ENCODE data around the gene TTC33. TPM values are rescaled to one million over a fixed set of nuclear protein-coding genes. Genes with fewer than 3 reads are reported as not detected.

Gene TTC33
- polyA plus RNA-seq, 1 of the 3 experiments (the other 2 are of a cell fraction) = 2.2 TPM

GRCh38 chr5:40607202-40607601, 148.6 kb downstream of the TTC33 start:
- Histone ChIP-seq H3K27me3 (ENCODE audit: insufficient read depth) (no peaks in the 10 kb centered on the region; the same call in 1 of the 2 replicates), H2AFZ (ENCODE audit: low read depth) (no peak overlapping the region), H3K27ac (ENCODE audit: low read depth in 2 of 2, low read length in 1 of 2) (no peak overlapping the region), H3F3A (replicated peaks; ENCODE audit: insufficient read depth) (no peaks in the 10 kb centered on the region), H3K79me2 (ENCODE audit: insufficient read depth) (no peaks in the 10 kb centered on the region), H3K4me2 (no peak overlapping the region), H3K4me3 (ENCODE audit: low read depth in 2 of 2, low read length in 1 of 2) (no peak overlapping the region), H3K4me1 (ENCODE audit: control insufficient read depth in 1 of 2, insufficient read depth in 2 of 2, low read depth in 1 of 2, low read length in 1 of 2) (0 out of 4 replicates have a peak, but pooled peaks cover 0 to 7% of the 10 kb centered on the region in 2 experiments), H3K36me3 (replicated peaks in 1 of 2; ENCODE audit: control insufficient read depth in 1 of 2, insufficient read depth in 2 of 2, low read length in 1 of 2) (no peaks in the 10 kb centered on the region), H4K20me1 (ENCODE audit: insufficient read depth) (no peaks in the 10 kb centered on the region), H3K9me2 (no peaks in the 10 kb centered on the region), H3K9ac (no peak overlapping the region), H3K9me3 (no peaks in the 10 kb centered on the region)
- 12% methylated on average over 3 of the region's 3 CpGs for WGBS (ENCODE audit: low lambda C conversion rate)
- no peak for DNase-seq
- ChIA-PET CTCF (no interaction called here), POLR2A (no interaction called here)
- TF ChIP-seq EP300 (IDR thresholded peaks at IDR 0.05; ENCODE audit: borderline replicate concordance in 1 of 2, low read depth in 1 of 2, low read length in 1 of 2) (no peak), FOXM1 (IDR thresholded peaks at IDR 0.05; ENCODE audit: low read depth) (no peak), NFIC (IDR thresholded peaks at IDR 0.05; ENCODE audit: borderline replicate concordance) (no peak), NRF1 (IDR thresholded peaks at IDR 0.05; ENCODE audit: low read depth, low read length) (no peak), REST (IDR thresholded peaks at IDR 0.05; ENCODE audit: low read depth, low read length) (no peak), GABPA (IDR thresholded peaks at IDR 0.05; ENCODE audit: low read depth) (no peak), USF2 (IDR thresholded peaks at IDR 0.05; ENCODE audit: borderline replicate concordance, low read depth, low read length) (no peak), FOXJ3 (CRISPR knock-in tag; IDR thresholded peaks at IDR 0.05) (no peak), EZH2phosphoT487 (IDR thresholded peaks at IDR 0.05; ENCODE audit: borderline replicate concordance, low read depth) (no peak), PBX3 (IDR thresholded peaks at IDR 0.05) (no peak), MXI1 (IDR thresholded peaks at IDR 0.05; ENCODE audit: low read depth, low read length) (no peak), SMC3 (IDR thresholded peaks at IDR 0.05; ENCODE audit: low read depth, low read length) (no peak), RFX5 (IDR thresholded peaks at IDR 0.05; ENCODE audit: low read length) (no peak), YY1 (IDR thresholded peaks at IDR 0.05; ENCODE audit: low read depth) (no peak), CHD2 (IDR thresholded peaks at IDR 0.05; ENCODE audit: low read length, partially characterized antibody) (no peak), RCOR1 (IDR thresholded peaks at IDR 0.05; ENCODE audit: low read length) (no peak)

All from SK-N-SH (cell line).